Vagina (tissue), 2 donors: ENCODE data around the gene FBXL20. TPM values are rescaled to one million over a fixed set of nuclear protein-coding genes. Genes with fewer than 3 reads are reported as not detected.

Source experiments
- DNase-seq, 2 donors: peaks; one replicate each; pipeline ENCODE4 v3.0.0-alpha.2; 2017; ENCODE audit errors: extremely low spot score in 2 of 2
- H3K27ac ChIP-seq: fragments of 200-600 bp; sonication (generic); one replicate; pipeline ENCODE4 v1.5.1; 2019
- H3K27me3 ChIP-seq: fragments of 200-600 bp; sonication (generic); one replicate; pipeline ENCODE4 v1.5.1; 2019
- H3K36me3 ChIP-seq, 2 donors: fragments of 200-600 bp; sonication (generic); one replicate each; pipeline ENCODE4 v1.5.1; 2017 to 2019
- H3K4me1 ChIP-seq: fragments of 200-600 bp; sonication (generic); one replicate; pipeline ENCODE4 v1.5.1; 2019
- H3K4me3 ChIP-seq, 2 donors: fragments of 200-600 bp; sonication (generic); 1 replicate in 1 of 2; 2 replicates in 1 of 2; pipeline ENCODE4 v1.5.1; 2016 to 2019
- H3K9me3 ChIP-seq: fragments of 200-600 bp; sonication (generic); one replicate; pipeline ENCODE4 v1.5.1; 2019
- POLR2A ChIP-seq, 2 donors: fragments of 450-650 bp; IDR thresholded peaks; one replicate each; pipeline ENCODE4 v1.6.1; 2017; ENCODE audit warnings: antibody characterized with exemption in 2 of 2, mild to moderate bottlenecking in 2 of 2, moderate library complexity in 2 of 2
- POLR2AphosphoS5 ChIP-seq, 2 donors: sonication (generic); formaldehyde crosslinking; IDR thresholded peaks; one replicate each; pipeline ENCODE4 v1.9.0; 2017; ENCODE audit warnings: antibody characterized with exemption in 2 of 2, mild to moderate bottlenecking in 2 of 2, low read depth in 1 of 2; ENCODE audit not compliant: insufficient read depth in 1 of 2
- intact Hi-C: fragments of 100-400 bp; cut with DNase I; formaldehyde crosslinking; loops from one replicate; pipeline ENCODE4 v1.15.1; 2023
- total RNA-seq: library from RNA; depleted of rRNA; stranded (reverse); fragments of >200 nt; gene quantifications from one replicate; pipeline ENCODE4 v1.2.3, GENCODE V29; 2016
- TF ChIP-seq, protein P1 (sequence below), 3 experiments: fragments of 450-650 bp in 2 of 3; fragments of 200-600 bp in 1 of 3; sonication (generic) in 1 of 3; IDR thresholded peaks; one replicate each; pipeline ENCODE4 v1.5.1; 2017 to 2019; ENCODE audit warnings: antibody characterized with exemption in 3 of 3, mild to moderate bottlenecking in 2 of 3, moderate library complexity in 2 of 3

Gene FBXL20
- total RNA-seq, 1 donor from 2014 or later, result 15.7 TPM

DNA sequence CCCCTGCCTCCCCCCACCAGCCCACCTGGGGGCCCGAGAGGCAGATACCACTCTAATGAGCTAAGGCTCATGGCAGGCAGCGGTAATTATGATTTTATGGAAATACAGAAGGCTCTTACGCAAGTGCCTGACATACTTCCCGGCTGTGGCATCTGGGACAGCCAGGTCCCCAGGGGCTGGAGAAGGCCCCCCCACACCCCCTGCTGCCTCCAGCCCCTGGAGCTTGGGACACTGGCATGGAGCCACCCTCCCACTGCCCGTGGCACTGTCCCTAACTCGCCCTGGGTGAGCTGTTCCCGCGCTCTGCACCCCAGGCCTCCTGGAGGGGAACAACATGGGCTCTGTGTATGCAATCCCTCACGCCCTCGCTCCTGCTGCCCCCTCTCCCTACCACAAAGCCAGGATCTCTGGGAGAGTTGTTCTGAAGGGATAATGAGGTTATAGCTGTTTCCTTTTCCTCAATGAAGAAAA is 170.3 kb downstream of the FBXL20 start:
- H3K9me3 ChIP-seq, result no peaks in the 10 kb centered on the region
- H3K4me3 ChIP-seq, result no peak overlapping the region
- H3K36me3 ChIP-seq, result no peaks in the 10 kb centered on the region
- H3K27me3 ChIP-seq, result no peaks in the 10 kb centered on the region
- no peak for DNase-seq
- H3K4me1 ChIP-seq, result peaks cover 17% of the 10 kb centered on the region
- intact Hi-C loops, result no loop called here
- TF ChIP-seq POLR2A (IDR thresholded peaks at IDR 0.05) (no peak), POLR2AphosphoS5 (IDR thresholded peaks at IDR 0.05; ENCODE audit: insufficient read depth in 1 of 2, low read depth in 1 of 2) (no peak)
- TF ChIP-seq, protein P1, sequence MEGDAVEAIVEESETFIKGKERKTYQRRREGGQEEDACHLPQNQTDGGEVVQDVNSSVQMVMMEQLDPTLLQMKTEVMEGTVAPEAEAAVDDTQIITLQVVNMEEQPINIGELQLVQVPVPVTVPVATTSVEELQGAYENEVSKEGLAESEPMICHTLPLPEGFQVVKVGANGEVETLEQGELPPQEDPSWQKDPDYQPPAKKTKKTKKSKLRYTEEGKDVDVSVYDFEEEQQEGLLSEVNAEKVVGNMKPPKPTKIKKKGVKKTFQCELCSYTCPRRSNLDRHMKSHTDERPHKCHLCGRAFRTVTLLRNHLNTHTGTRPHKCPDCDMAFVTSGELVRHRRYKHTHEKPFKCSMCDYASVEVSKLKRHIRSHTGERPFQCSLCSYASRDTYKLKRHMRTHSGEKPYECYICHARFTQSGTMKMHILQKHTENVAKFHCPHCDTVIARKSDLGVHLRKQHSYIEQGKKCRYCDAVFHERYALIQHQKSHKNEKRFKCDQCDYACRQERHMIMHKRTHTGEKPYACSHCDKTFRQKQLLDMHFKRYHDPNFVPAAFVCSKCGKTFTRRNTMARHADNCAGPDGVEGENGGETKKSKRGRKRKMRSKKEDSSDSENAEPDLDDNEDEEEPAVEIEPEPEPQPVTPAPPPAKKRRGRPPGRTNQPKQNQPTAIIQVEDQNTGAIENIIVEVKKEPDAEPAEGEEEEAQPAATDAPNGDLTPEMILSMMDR (IDR thresholded peaks at IDR 0.05), result no peak
- no peak overlapping the region for H3K27ac ChIP-seq

- TF ChIP-seq POLR2A (IDR thresholded peaks at IDR 0.05) (no peak), POLR2AphosphoS5 (IDR thresholded peaks at IDR 0.05; ENCODE audit: insufficient read depth in 1 of 2, low read depth in 1 of 2) (no peak)
- TF ChIP-seq, protein P1 (IDR thresholded peaks at IDR 0.05), result no peak
- Histone ChIP-seq H3K36me3 (no peaks in the 10 kb centered on the region), H3K27me3 (no peaks in the 10 kb centered on the region), H3K9me3 (no peaks in the 10 kb centered on the region), H3K27ac (no peak overlapping the region), H3K4me3 (no peak overlapping the region), H3K4me1 (peaks cover 25% of the 10 kb centered on the region)
- no peak for DNase-seq
- intact Hi-C loops, result no loop called here
These were observed 171.1 kb downstream of the FBXL20 start for GRCh38 chr17:39230361-39230760.

DNA sequence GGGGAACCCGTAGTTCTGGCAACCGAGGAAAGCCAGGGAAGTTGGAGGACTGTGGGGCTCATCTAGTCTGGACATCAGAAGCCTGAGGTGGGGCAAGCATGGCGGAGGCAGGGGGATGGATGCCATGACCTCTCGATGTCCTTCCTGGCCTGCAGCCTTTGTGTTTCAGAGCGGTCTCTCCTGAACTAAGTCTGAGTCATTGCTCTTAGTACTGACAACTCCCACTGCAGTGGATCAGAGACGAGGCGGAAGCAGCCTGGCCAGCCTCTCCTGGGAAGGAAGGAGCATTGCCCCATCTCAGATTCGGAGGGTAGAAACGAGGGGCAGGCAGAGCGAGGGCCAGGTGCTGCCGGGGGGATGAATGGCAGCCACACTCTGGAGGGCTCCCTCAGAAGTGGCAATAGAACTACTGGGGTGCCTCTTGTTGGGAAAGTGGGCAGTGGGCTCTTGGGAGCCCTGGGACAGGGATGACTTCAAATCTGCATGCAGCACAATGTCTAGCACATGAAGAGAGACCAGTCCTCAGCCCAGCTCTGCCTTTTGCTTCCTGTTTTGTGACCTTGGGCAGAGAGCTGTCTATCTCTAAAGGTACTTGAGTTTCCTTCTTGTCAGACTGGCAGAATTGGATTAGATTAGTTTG is 172.0 kb downstream of the FBXL20 start:
- Histone ChIP-seq H3K27me3 (no peaks in the 10 kb centered on the region), H3K36me3 (no peaks in the 10 kb centered on the region), H3K4me1 (peaks cover 35% of the 10 kb centered on the region), H3K27ac (no peak overlapping the region), H3K4me3 (no peak overlapping the region), H3K9me3 (no peaks in the 10 kb centered on the region)
- DNase-seq, result no peak
- no peak for TF ChIP-seq POLR2A (IDR thresholded peaks at IDR 0.05)
- TF ChIP-seq POLR2AphosphoS5 (IDR thresholded peaks at IDR 0.05; ENCODE audit: insufficient read depth in 1 of 2, low read depth in 1 of 2), result no peak
- TF ChIP-seq, protein P1 (IDR thresholded peaks at IDR 0.05), result no peak
- intact Hi-C loops, result no loop called here

GRCh38 chr17:39227364-39227919 is 174.0 kb downstream of the FBXL20 start:
- TF ChIP-seq, protein P1 (IDR thresholded peaks at IDR 0.05), result no peak
- TF ChIP-seq POLR2A (IDR thresholded peaks at IDR 0.05) (no peak), POLR2AphosphoS5 (IDR thresholded peaks at IDR 0.05; ENCODE audit: insufficient read depth in 1 of 2, low read depth in 1 of 2) (no peak)
- H3K27me3 ChIP-seq, result no peaks in the 10 kb centered on the region
- H3K4me3 ChIP-seq, result no peak overlapping the region
- no peak for DNase-seq
- H3K27ac ChIP-seq, result no peak overlapping the region
- intact Hi-C loops, result loop anchor here (1.0 kb wide), 1 partner anchor 42 kb away; no protein-coding TSS in a partner anchor
- no peaks in the 10 kb centered on the region for H3K9me3 ChIP-seq
- no peaks in the 10 kb centered on the region for H3K36me3 ChIP-seq
- H3K4me1 ChIP-seq, result peaks cover 35% of the 10 kb centered on the region
